PC-9 (cell line): ENCODE results near the gene UBIAD1. TPM values are rescaled to one million over a fixed set of nuclear protein-coding genes. Genes with fewer than 3 reads are reported as not detected.
"Not testable (repeated sequence)": the region's sequence is repeated elsewhere in the genome, so short reads cannot be mapped to it uniquely, and the experiment has no call there.

ENCODE experiments used
- BruUV-seq: library from RNA; stranded (reverse); fragments of 400-500 nt; replicated peaks from 2 replicates; lab custom pipeline; 2021; lab: Mats Ljungman, UMichigan
- CTCF ChIA-PET: fragments of 300-600 bp; sonication (Branson Sonifier 250); formaldehyde crosslinking; loops from one replicate; lab custom pipeline; 2022; ENCODE audit warnings: antibody characterized with exemption; lab: Charles Lee
- POLR2A ChIA-PET: fragments of 300-600 bp; sonication (Branson Sonifier 250); formaldehyde crosslinking; loops from one replicate; lab custom pipeline; 2022; ENCODE audit warnings: antibody characterized with exemption; ENCODE audit not compliant: unreplicated experiment; lab: Charles Lee
- DNase-seq, 2 experiments: peaks; one replicate each; pipeline versions ENCODE4 v3.0.0 to v3.0.0-alpha.2; 2015 to 2022; ENCODE audit warnings: mixed read lengths in 1 of 2
- H2AFZ ChIP-seq: fragments of 200-600 bp; sonication (generic); 2 replicates; pipeline ENCODE4 v1.8.1; 2017; ENCODE audit warnings: antibody characterized with exemption
- H3F3A ChIP-seq: fragments of 200-600 bp; sonication (generic); 2 replicates; pipeline ENCODE4 v1.8.1; 2017; ENCODE audit warnings: antibody characterized with exemption, mild to moderate bottlenecking, low read depth; ENCODE audit not compliant: insufficient read depth
- H3K27ac ChIP-seq: fragments of 200-600 bp; sonication (generic); 2 replicates; pipeline ENCODE4 v1.6.1; 2016; ENCODE audit warnings: mixed run types
- H3K27me3 ChIP-seq: fragments of 200-600 bp; sonication (generic); 2 replicates; pipeline ENCODE4 v1.6.1; 2016; ENCODE audit warnings: low read depth, mixed run types; ENCODE audit not compliant: insufficient read depth
- H3K36me3 ChIP-seq: fragments of 200-600 bp; sonication (generic); 2 replicates; pipeline ENCODE4 v1.6.1; 2016; ENCODE audit warnings: low read depth, mixed run types
- H3K4me1 ChIP-seq: fragments of 200-600 bp; sonication (generic); replicated peaks from 2 replicates; pipeline ENCODE4 v1.6.1; 2016; ENCODE audit warnings: mixed run types; ENCODE audit not compliant: insufficient read depth
- H3K4me2 ChIP-seq: fragments of 200-600 bp; sonication (generic); 2 replicates; pipeline ENCODE4 v1.6.1; 2017; ENCODE audit warnings: mixed run types
- H3K4me3 ChIP-seq: fragments of 200-600 bp; sonication (generic); 2 replicates; pipeline ENCODE4 v1.6.1; 2016; ENCODE audit warnings: mixed run types
- H3K79me2 ChIP-seq: fragments of 200-600 bp; sonication (generic); 2 replicates; pipeline ENCODE4 v1.6.1; 2017; ENCODE audit warnings: low read depth, mixed run types
- H3K9me2 ChIP-seq: fragments of 200-600 bp; sonication (generic); 2 replicates; pipeline ENCODE4 v1.8.1; 2017; ENCODE audit warnings: mild to moderate bottlenecking; ENCODE audit not compliant: insufficient read depth
- H3K9me3 ChIP-seq: fragments of 200-600 bp; sonication (generic); 2 replicates; pipeline ENCODE4 v1.8.1; 2016; ENCODE audit warnings: low read depth; ENCODE audit not compliant: insufficient read depth
- H4K20me1 ChIP-seq: fragments of 200-600 bp; sonication (generic); 2 replicates; pipeline ENCODE4 v1.8.1; 2017; ENCODE audit not compliant: insufficient read depth
- EZH2 ChIP-seq: fragments of 200-600 bp; sonication (generic); IDR thresholded peaks from 2 replicates; pipeline ENCODE4 v1.8.0; 2017; ENCODE audit warnings: antibody characterized with exemption, low read depth
- intact Hi-C: fragments of 100-400 bp; cut with micrococcal nuclease; formaldehyde crosslinking; loops from one replicate; pipeline ENCODE4 v1.10.0; 2022; ENCODE audit not compliant: unreplicated experiment
- total RNA-seq: library from RNA; stranded (reverse); gene quantifications from 2 replicates; pipeline ENCODE4 v1.2.3, GENCODE V29; 2021
- TF ChIP-seq, protein P1 (sequence below): fragments of 200-600 bp; sonication (generic); conservative IDR thresholded peaks from 2 replicates; pipeline ENCODE4 v1.6.1; 2017; ENCODE audit warnings: mixed run types, antibody characterized with exemption, mild to moderate bottlenecking, moderate library complexity

The UBIAD1 gene
- total RNA-seq, 1 experiment from 2014 or later = 11.2 TPM

GRCh38 chr1:11302366-11302765 is 29.4 kb downstream of the UBIAD1 start:
- intact Hi-C loops = no loop called here
- H4K20me1 ChIP-seq = no peaks in the 10 kb centered on the region
- no peak overlapping the region for H3K4me3 ChIP-seq
- no peaks in the 10 kb centered on the region for H3K9me2 ChIP-seq
- no peaks in the 10 kb centered on the region for H3K79me2 ChIP-seq
- no peak overlapping the region for H3K27ac ChIP-seq
- no peaks in the 10 kb centered on the region for H3K27me3 ChIP-seq
- no TSS peak for BruUV-seq
- no peaks in the 10 kb centered on the region for H3K4me1 ChIP-seq
- H3F3A ChIP-seq = no peaks in the 10 kb centered on the region
- DNase-seq = no peak
- no peaks in the 10 kb centered on the region for H3K36me3 ChIP-seq
- H3K4me2 ChIP-seq = no peak overlapping the region
- POLR2A ChIA-PET = interaction anchor here (0.5 kb wide), 1 partner anchor 678 kb away, joined by 3 read pairs; the partner anchor contains the start of gene MFN2
- CTCF ChIA-PET = no interaction called here
- no peaks in the 10 kb centered on the region for H3K9me3 ChIP-seq
- no peak overlapping the region for H2AFZ ChIP-seq
- TF ChIP-seq, protein P1, sequence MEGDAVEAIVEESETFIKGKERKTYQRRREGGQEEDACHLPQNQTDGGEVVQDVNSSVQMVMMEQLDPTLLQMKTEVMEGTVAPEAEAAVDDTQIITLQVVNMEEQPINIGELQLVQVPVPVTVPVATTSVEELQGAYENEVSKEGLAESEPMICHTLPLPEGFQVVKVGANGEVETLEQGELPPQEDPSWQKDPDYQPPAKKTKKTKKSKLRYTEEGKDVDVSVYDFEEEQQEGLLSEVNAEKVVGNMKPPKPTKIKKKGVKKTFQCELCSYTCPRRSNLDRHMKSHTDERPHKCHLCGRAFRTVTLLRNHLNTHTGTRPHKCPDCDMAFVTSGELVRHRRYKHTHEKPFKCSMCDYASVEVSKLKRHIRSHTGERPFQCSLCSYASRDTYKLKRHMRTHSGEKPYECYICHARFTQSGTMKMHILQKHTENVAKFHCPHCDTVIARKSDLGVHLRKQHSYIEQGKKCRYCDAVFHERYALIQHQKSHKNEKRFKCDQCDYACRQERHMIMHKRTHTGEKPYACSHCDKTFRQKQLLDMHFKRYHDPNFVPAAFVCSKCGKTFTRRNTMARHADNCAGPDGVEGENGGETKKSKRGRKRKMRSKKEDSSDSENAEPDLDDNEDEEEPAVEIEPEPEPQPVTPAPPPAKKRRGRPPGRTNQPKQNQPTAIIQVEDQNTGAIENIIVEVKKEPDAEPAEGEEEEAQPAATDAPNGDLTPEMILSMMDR = no peak
- TF ChIP-seq EZH2 = no peak

DNA sequence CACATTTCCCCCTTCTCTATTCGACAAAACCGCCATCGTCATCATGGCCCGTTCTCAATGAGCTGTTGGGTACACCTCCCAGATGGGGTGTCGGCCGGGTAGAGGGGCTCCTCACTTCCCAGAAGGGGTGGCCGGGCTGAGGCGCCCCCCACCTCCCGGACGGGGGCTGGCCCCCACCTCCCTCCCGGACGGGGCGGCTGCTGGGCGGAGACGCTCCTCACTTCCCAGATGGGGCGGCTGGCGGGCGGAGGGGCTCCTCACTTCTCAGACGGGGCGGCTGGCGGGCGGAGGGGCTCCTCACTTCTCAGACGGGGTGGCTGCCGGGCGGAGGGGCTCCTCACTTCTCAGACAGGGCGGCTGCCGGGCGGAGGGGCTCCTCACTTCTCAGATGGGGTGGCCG is 32.5 kb downstream of the UBIAD1 start:
- BruUV-seq, H3K9me3 ChIP-seq, H3F3A ChIP-seq, H3K4me2 ChIP-seq, H4K20me1 ChIP-seq, H3K27me3 ChIP-seq, H3K4me3 ChIP-seq, intact Hi-C loops, POLR2A ChIA-PET, H3K27ac ChIP-seq, DNase-seq, CTCF ChIA-PET, H2AFZ ChIP-seq, H3K36me3 ChIP-seq, H3K9me2 ChIP-seq, H3K4me1 ChIP-seq, H3K79me2 ChIP-seq: not testable (repeated sequence)

DNA sequence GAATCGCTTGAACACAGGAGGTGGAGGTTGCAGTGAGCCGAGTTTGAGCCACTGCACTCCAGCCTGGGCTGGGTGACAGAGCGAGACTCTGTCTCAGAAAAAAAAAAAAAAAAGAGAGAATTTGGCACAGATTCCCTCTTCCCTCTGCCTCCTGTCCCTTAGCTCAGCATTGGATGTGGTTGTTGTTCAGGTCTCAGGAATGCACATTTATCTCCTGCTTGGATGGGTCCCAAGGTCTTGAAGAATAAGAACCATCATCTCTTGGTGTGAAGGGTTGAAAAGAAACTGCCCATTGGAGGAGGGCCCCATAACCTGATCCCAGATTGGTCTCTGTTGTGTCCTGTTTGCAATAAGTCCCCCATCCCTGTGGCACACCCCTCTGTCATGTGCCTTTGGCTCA is 34.9 kb downstream of the UBIAD1 start:
- H3F3A ChIP-seq = no peaks in the 10 kb centered on the region
- no peaks in the 10 kb centered on the region for H3K79me2 ChIP-seq
- intact Hi-C loops = no loop called here
- H3K9me3 ChIP-seq = no peaks in the 10 kb centered on the region
- DNase-seq = no peak
- no peaks in the 10 kb centered on the region for H3K9me2 ChIP-seq
- H4K20me1 ChIP-seq = no peaks in the 10 kb centered on the region
- no peak overlapping the region for H2AFZ ChIP-seq
- H3K27ac ChIP-seq = no peak overlapping the region
- CTCF ChIA-PET = no interaction called here
- H3K36me3 ChIP-seq = no peaks in the 10 kb centered on the region
- H3K4me2 ChIP-seq = no peak overlapping the region
- no TSS peak for BruUV-seq
- TF ChIP-seq EZH2 = no peak
- TF ChIP-seq, protein P1 = no peak
- H3K27me3 ChIP-seq = peaks cover 14% of the 10 kb centered on the region
- H3K4me3 ChIP-seq = no peak overlapping the region
- no peaks in the 10 kb centered on the region for H3K4me1 ChIP-seq
- POLR2A ChIA-PET = no interaction called here

DNA sequence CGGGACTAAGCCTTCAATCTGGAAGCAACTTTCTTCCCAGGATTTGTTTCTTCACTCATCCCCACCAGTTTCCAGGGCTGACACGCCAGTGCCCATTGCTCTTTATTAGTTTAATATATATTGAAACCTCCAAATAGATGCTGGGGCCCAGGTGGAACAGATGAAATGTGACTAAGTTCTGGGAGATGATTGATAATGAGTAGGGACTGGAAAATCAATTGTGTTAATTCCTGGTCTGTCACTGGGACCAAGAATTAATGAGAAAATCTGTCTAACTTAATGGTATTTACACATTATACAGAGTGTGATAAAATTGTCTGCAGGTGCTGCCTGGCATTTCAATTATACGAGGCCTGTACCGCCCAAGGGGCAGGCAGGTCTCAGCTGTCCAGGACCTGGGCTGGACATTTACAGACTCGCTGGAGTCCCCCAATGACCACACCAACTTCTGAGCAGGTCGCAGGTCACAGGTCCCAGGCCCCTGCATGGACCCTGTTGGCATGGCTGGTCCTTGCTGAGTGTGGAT is 35.8 kb downstream of the UBIAD1 start:
- Histone ChIP-seq H3K4me1 (no peaks in the 10 kb centered on the region), H3K79me2 (no peaks in the 10 kb centered on the region), H3F3A (no peaks in the 10 kb centered on the region), H3K9me3 (no peaks in the 10 kb centered on the region), H3K9me2 (no peaks in the 10 kb centered on the region), H4K20me1 (no peaks in the 10 kb centered on the region), H3K36me3 (no peaks in the 10 kb centered on the region), H3K4me2 (no peak overlapping the region), H3K4me3 (no peak overlapping the region), H2AFZ (no peak overlapping the region), H3K27ac (no peak overlapping the region), H3K27me3 (peaks cover 14% of the 10 kb centered on the region)
- no peak for TF ChIP-seq EZH2
- TF ChIP-seq, protein P1 = no peak
- POLR2A ChIA-PET = no interaction called here
- no TSS peak for BruUV-seq
- intact Hi-C loops = no loop called here
- CTCF ChIA-PET = no interaction called here
- DNase-seq = no peak
